Measurements from ENCODE around the gene SOWAHB.

- TF ChIP-seq POLR2A (IDR thresholded peaks at IDR 0.05; ENCODE audit: low read depth, low read length) (no peak), POLR2AphosphoS5 (IDR thresholded peaks at IDR 0.05; ENCODE audit: low read depth, low read length) (no peak)
Measured at GRCh38 chr4:76904646-76905190, 6.8 kb upstream of the SOWAHB start.
